Airway epithelial cell (primary cell): ENCODE results near the gene CLCN6. TPM values are rescaled to one million over a fixed set of nuclear protein-coding genes. Genes with fewer than 3 reads are reported as not detected.

Experiments
- total RNA-seq: library from RNA; depleted of rRNA; stranded (reverse); fragments of >200 nt; gene quantifications from 2 replicates; pipeline ENCODE4 v1.2.3, GENCODE V29; 2015

Gene CLCN6
- total RNA-seq: 4.4 and 7.1 TPM in 2 replicates

DNA sequence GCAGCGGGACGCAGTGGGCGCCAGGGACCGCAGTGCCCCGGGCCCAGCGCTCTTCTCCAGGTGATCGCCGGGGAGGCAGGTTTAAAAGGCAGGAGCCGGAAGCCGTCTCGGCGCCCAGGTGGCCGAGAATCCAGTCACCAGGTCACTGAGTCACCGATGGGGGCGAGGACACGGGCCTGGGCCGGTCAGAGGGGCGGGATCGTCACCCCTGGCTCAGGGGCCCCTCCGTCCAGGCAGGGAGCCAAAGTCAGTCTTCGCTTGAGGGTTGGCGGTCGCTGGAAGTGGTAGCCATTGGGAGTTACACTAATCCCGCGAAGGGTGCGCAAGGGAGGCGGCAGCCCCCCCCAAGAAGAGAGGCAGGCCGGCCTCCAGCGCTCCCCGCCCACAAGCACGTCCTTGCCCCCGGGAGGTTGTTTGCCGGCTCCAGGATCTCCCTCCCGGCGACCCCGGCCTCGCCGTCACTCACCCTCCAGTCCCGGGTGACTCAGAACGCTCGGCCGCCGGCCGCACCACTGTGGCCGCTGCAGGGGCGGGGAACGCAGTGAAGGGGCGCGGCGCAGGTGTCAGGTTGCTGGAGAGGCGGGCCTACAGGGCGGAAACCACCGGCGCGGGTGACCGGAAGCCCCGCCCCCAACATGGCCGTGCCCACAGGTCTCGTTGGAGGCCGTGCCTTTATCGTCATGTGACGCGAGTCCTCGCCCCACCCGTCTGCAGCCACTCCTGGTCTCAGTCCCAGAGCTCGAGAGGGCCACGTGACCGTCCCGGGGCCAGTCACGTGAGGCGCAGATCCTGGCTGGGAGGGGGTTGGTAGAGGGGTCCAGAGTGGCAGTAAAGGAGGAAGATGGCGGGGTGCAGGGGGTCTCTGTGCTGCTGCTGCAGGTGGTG, at the start of gene CLCN6, which contains the start of gene MTHFR:
Gene CLCN6, plus strand, starts transcription at position 770 of the 885 bp plus-strand sequence. Its CDS starts 72 bp downstream, at position 842.
Gene MTHFR, minus strand, starts transcription at position 543 of the 885 bp plus-strand sequence. CDS start 2,848 bp downstream, outside the sequence.

DNA sequence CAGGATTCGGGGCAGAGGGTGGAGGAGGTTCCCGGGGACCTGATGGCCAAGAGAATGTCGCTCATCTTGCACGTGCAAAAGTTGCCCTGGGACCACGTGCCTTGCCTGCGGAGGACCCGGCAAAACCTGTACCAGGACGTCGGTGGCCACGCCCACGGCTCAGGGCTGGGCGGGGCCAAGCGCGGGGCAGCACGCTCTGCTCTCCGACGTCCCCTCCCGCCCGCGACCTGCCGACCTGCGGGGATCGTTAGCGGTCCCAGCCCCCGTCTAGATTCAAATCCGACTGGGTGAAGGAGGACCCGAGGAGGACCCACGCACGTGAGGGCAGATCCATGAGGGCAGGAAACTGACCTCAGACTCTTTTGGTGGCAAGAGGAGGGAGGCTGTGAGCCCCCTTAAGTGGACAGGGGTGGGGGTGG, 44.0 kb upstream of the CLCN6 start, which contains the start of gene C1orf167:
Gene C1orf167, plus strand, starts transcription at position 206 of the 419 bp plus-strand sequence. CDS start 2,208 bp downstream, outside the sequence.

DNA sequence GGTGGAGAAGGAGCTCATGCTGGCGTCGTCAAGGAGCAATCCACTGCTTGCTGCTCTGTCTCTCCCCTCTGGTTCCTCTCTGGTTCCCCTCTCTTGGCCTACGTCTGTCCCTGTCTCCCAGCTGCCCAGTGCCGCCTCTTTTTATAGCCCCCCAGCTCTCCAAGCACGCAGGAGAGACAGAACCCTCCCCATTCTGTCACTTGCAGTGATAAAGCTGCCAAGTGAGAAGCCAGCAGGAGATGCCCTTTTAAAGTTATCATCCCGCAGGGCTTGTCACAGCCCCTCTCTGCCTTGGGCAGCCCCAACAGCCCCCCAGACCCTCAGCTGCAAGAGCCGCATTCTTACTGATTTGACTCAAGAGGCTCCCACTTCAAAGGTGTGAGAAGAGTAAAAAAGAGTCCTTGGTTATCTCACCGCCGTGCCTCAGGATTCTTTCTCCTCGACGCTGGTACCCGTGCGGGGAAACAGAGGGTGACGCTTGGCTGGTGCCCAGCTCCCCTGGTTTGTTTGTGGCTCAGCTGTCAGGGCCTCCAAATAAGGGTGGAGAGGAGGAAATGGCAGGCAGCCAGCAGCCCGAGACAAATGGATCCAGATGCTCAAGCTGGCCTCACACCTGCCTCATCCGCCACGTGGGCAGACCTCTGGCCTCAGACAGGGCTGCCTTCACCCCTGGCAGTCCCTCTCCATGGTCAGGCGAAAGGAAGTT, 41.8 kb downstream of the CLCN6 start, which contains the start of gene NPPA:
Gene NPPA, minus strand, starts transcription at position 117 of the 706 bp plus-strand sequence. Its CDS starts 99 bp downstream, at position 18.

GRCh38 chr1:11858613-11858967, 52.6 kb downstream of the CLCN6 start, which contains the start of gene NPPB:
NPPB (minus strand) TSS chr1:11858945; CDS start chr1:11858833, 112 bp downstream.

Other genes starting within 250 kb of the CLCN6 start
- gene FBXO2, start 151.8 kb upstream of the CLCN6 start, total RNA-seq: 21.9 and 37.3 TPM in 2 replicates
- 12.0 and 14.7 TPM in 2 replicates for gene FBXO44, start 151.3 kb upstream of the CLCN6 start, total RNA-seq
- gene FBXO6, start 142.0 kb upstream of the CLCN6 start, total RNA-seq: 14.3 and 15.3 TPM in 2 replicates
- 56.6 and 58.2 TPM in 2 replicates for gene MAD2L2, start 125.0 kb upstream of the CLCN6 start, total RNA-seq
- gene DRAXIN, start 114.5 kb upstream of the CLCN6 start, total RNA-seq: 0.07 TPM in 1 of 2 replicates, not detected in the other
- gene AGTRAP, start 70.1 kb upstream of the CLCN6 start, total RNA-seq: 89.7 and 119 TPM in 2 replicates
- gene C1orf167, start 44.0 kb upstream of the CLCN6 start, total RNA-seq: not detected in 2 replicates
- gene MTHFR, start 227 bp upstream of the CLCN6 start, total RNA-seq: 10.2 and 13.8 TPM in 2 replicates
- gene NPPA, start 41.6 kb downstream of the CLCN6 start, total RNA-seq: not detected in 2 replicates
- not detected in 2 replicates for gene NPPB, start 52.8 kb downstream of the CLCN6 start, total RNA-seq
- gene KIAA2013, start 120.2 kb downstream of the CLCN6 start, total RNA-seq: 98.9 and 107 TPM in 2 replicates
- gene PLOD1, start 128.5 kb downstream of the CLCN6 start, total RNA-seq: 127 and 152 TPM in 2 replicates
- gene MFN2, start 174.3 kb downstream of the CLCN6 start, total RNA-seq: 87.8 and 90.4 TPM in 2 replicates
- 27.4 and 35.2 TPM in 2 replicates for gene MIIP, start 213.3 kb downstream of the CLCN6 start, total RNA-seq